K562 treated with DMSO at 1 percent for 12 hours (cell line): Measurements from ENCODE around the gene PCDHGA5. TPM values are rescaled to one million over a fixed set of nuclear protein-coding genes. Genes with fewer than 3 reads are reported as not detected.

Experiments
- total RNA-seq: library from RNA; unstranded; fragments of 300-600 nt; gene quantifications from 2 replicates; pipeline ENCODE4 v1.2.3, GENCODE V29; 2022; ENCODE audit not compliant: insufficient read depth

PCDHGA5 gene
- total RNA-seq, 1 experiment from 2014 or later, result 0.33 TPM

GRCh38 chr5:141397756-141398551 lies 34.0 kb downstream of the PCDHGA5 start, which contains the start of gene PCDHGB5:
Gene PCDHGB5, plus strand, starts transcription at chr5:141397947. Its CDS starts 181 bp downstream, at chr5:141398128.

GRCh38 chr5:141402553-141403243 lies 38.7 kb downstream of the PCDHGA5 start, which contains the start of gene PCDHGA9:
Gene PCDHGA9, plus strand, starts transcription at chr5:141402778. Its CDS starts 175 bp downstream, at chr5:141402953.

GRCh38 chr5:141407790-141408505 lies 44.0 kb downstream of the PCDHGA5 start, which contains the start of gene PCDHGB6:
Gene PCDHGB6, plus strand, starts transcription at chr5:141408021. Its CDS starts 182 bp downstream, at chr5:141408203.

GRCh38 chr5:141412854-141413539 lies 49.0 kb downstream of the PCDHGA5 start, which contains the start of gene PCDHGA10:
Gene PCDHGA10, plus strand, starts transcription at chr5:141412987. Its CDS starts 189 bp downstream, at chr5:141413176.

Other genes starting within 250 kb of the PCDHGA5 start
- not detected in 2 replicates for gene PCDHB4, start 242.3 kb upstream of the PCDHGA5 start, total RNA-seq
- gene PCDHB5, start 229.0 kb upstream of the PCDHGA5 start, total RNA-seq, result 0.25 TPM in 1 of 2 replicates, not detected in the other
- gene PCDHB6, start 214.1 kb upstream of the PCDHGA5 start, total RNA-seq, result not detected in 2 replicates
- not detected in 2 replicates for gene PCDHB7, start 191.5 kb upstream of the PCDHGA5 start, total RNA-seq
- not detected in 2 replicates for gene PCDHB8, start 186.4 kb upstream of the PCDHGA5 start, total RNA-seq
- gene PCDHB16, start 181.8 kb upstream of the PCDHGA5 start, total RNA-seq, result 0.15 TPM in 1 of 2 replicates, not detected in the other
- gene PCDHB9, start 177.0 kb upstream of the PCDHGA5 start, total RNA-seq, result not detected in 2 replicates
- gene PCDHB10, start 171.8 kb upstream of the PCDHGA5 start, total RNA-seq, result not detected in 2 replicates
- gene PCDHB11, start 164.5 kb upstream of the PCDHGA5 start, total RNA-seq, result not detected in 2 replicates
- not detected in 2 replicates for gene PCDHB12, start 155.4 kb upstream of the PCDHGA5 start, total RNA-seq
- gene PCDHB13, start 150.2 kb upstream of the PCDHGA5 start, total RNA-seq, result 0.26 TPM in 1 of 2 replicates, not detected in the other
- not detected in 2 replicates for gene PCDHB14, start 140.8 kb upstream of the PCDHGA5 start, total RNA-seq
- gene PCDHB15, start 118.8 kb upstream of the PCDHGA5 start, total RNA-seq, result 0.33 TPM in 1 of 2 replicates, not detected in the other
- gene SLC25A2, start 60.1 kb upstream of the PCDHGA5 start, total RNA-seq, result not detected in 2 replicates
- gene TAF7, start 43.4 kb upstream of the PCDHGA5 start, total RNA-seq, result 75.1 and 124 TPM in 2 replicates
- 0.19 TPM in 1 of 2 replicates, not detected in the other for gene PCDHGA1, start 33.6 kb upstream of the PCDHGA5 start, total RNA-seq
- gene PCDHGA2, start 25.4 kb upstream of the PCDHGA5 start, total RNA-seq, result 0.79 TPM in 1 of 2 replicates, not detected in the other
- 0.30 and 1.1 TPM in 2 replicates for gene PCDHGA3, start 20.3 kb upstream of the PCDHGA5 start, total RNA-seq
- gene PCDHGB1, start 14.1 kb upstream of the PCDHGA5 start, total RNA-seq, result 0.28 TPM in 1 of 2 replicates, not detected in the other
- gene PCDHGA4, start 9.1 kb upstream of the PCDHGA5 start, total RNA-seq, result 1.7 TPM in 1 of 2 replicates, not detected in the other
- gene PCDHGB2, start 4.2 kb upstream of the PCDHGA5 start, total RNA-seq, result 0.52 TPM in 1 of 2 replicates, not detected in the other
- 1.2 TPM in 1 of 2 replicates, not detected in the other for gene PCDHGB3, start 6.1 kb downstream of the PCDHGA5 start, total RNA-seq
- gene PCDHGA6, start 9.7 kb downstream of the PCDHGA5 start, total RNA-seq, result 0.13 and 0.52 TPM in 2 replicates
- gene PCDHGA7, start 18.6 kb downstream of the PCDHGA5 start, total RNA-seq, result 0.23 TPM in 1 of 2 replicates, not detected in the other
- 0.23 TPM in 1 of 2 replicates, not detected in the other for gene PCDHGB4, start 23.5 kb downstream of the PCDHGA5 start, total RNA-seq
- gene PCDHGA8, start 28.5 kb downstream of the PCDHGA5 start, total RNA-seq, result 0.36 and 0.68 TPM in 2 replicates
- 0.50 and 0.74 TPM in 2 replicates for gene PCDHGB5, start 33.8 kb downstream of the PCDHGA5 start, total RNA-seq
- gene PCDHGA9, start 38.6 kb downstream of the PCDHGA5 start, total RNA-seq, result 0.39 TPM in 1 of 2 replicates, not detected in the other
- not detected in 2 replicates for gene PCDHGB6, start 43.9 kb downstream of the PCDHGA5 start, total RNA-seq
- gene PCDHGA10, start 48.8 kb downstream of the PCDHGA5 start, total RNA-seq, result 0.19 TPM in 1 of 2 replicates, not detected in the other
- gene PCDHGB7, start 53.5 kb downstream of the PCDHGA5 start, total RNA-seq, result not detected in 2 replicates
- gene PCDHGA11, start 56.9 kb downstream of the PCDHGA5 start, total RNA-seq, result not detected in 2 replicates
- gene PCDHGA12, start 66.3 kb downstream of the PCDHGA5 start, total RNA-seq, result not detected in 2 replicates
- gene PCDHGC3, start 111.8 kb downstream of the PCDHGA5 start, total RNA-seq, result not detected in 2 replicates
- not detected in 2 replicates for gene PCDHGC4, start 120.9 kb downstream of the PCDHGA5 start, total RNA-seq
- not detected in 2 replicates for gene PCDHGC5, start 124.9 kb downstream of the PCDHGA5 start, total RNA-seq